GM12865 (cell line): ENCODE results near the gene TET1.

Experiments
- DNase-seq: peaks from one replicate; pipeline ENCODE4 v3.0.0; 2010; ENCODE audit warnings: low read depth
- H3K4me3 ChIP-seq: 2 replicates; pipeline ENCODE4 v1.5.1; 2011; ENCODE audit warnings: mild to moderate bottlenecking, low read depth, low read length, control low read depth
- TF ChIP-seq, protein P1 (sequence below): IDR thresholded peaks from 2 replicates; pipeline ENCODE4 v1.5.1; 2011; ENCODE audit warnings: low read length, control low read depth, low read depth, inconsistent platforms; ENCODE audit not compliant: insufficient read depth; ENCODE audit errors: missing control alignments

Gene TET1

DNA sequence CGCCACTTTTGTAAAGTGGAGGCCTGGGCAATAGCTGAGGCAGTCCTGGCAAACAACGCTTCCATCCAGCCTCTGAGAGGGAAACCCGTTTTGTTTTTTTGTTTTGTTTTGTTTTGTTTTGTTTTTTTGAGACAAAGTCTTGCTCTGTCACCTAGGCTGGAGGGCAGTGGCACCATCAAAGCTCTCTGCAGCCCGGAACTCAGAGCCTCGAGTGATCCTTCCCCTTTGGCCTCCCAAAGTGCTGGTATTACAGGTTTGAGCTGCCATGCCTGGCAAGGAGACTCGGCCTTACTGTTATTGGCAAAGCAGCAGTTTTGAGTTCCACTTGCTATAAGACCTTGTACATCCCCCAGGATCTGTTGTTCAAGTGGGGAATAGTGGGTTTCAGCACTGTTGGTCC is 22.3 kb upstream of the TET1 start:
- H3K4me3 ChIP-seq: no peak overlapping the region
- no peak for DNase-seq
- TF ChIP-seq, protein P1, sequence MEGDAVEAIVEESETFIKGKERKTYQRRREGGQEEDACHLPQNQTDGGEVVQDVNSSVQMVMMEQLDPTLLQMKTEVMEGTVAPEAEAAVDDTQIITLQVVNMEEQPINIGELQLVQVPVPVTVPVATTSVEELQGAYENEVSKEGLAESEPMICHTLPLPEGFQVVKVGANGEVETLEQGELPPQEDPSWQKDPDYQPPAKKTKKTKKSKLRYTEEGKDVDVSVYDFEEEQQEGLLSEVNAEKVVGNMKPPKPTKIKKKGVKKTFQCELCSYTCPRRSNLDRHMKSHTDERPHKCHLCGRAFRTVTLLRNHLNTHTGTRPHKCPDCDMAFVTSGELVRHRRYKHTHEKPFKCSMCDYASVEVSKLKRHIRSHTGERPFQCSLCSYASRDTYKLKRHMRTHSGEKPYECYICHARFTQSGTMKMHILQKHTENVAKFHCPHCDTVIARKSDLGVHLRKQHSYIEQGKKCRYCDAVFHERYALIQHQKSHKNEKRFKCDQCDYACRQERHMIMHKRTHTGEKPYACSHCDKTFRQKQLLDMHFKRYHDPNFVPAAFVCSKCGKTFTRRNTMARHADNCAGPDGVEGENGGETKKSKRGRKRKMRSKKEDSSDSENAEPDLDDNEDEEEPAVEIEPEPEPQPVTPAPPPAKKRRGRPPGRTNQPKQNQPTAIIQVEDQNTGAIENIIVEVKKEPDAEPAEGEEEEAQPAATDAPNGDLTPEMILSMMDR: no peak

DNA sequence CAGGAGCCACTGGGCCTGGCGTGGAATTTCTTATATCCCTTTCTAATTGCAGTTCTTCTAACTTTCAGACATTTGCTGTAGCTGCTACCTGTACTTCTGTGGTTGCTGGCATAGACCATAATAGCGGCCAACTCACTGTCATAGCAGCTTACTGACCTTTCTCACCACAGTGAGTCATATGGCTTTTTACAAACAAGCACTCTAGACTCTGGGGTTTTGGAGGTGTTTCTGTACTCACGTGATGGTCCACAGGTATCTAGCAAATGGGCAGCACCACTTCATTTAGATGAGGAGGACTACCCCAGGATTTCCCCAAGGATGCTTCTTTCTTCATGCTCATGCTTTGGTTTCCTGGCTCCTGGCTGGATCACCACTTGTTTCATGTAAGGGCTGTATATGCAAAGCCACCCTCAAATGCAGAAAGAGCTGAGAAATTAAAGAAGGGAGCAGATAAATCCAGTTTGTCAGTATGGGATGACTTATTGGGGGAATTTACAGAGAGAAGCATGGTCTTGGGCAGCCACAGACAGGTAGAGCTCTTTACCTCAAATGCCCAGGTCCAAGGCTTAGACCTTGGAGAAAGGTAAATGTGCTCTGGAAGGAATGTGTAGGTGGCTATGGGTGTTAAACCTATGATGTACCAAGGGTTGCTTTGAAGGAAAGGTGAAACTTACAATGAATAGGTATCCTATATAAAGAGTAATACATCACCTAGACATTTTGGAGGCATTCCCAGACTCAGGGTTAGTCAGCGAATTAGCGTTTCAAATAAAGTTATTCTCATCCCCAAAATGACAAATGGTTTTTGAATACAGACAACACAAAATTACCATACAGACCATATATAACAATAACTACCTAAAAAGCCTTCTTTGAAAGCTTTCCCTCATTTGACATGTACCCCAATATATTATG is 16.9 kb upstream of the TET1 start:
- no peak overlapping the region for H3K4me3 ChIP-seq
- TF ChIP-seq, protein P1: no peak
- DNase-seq: peak; percentile 67

DNA sequence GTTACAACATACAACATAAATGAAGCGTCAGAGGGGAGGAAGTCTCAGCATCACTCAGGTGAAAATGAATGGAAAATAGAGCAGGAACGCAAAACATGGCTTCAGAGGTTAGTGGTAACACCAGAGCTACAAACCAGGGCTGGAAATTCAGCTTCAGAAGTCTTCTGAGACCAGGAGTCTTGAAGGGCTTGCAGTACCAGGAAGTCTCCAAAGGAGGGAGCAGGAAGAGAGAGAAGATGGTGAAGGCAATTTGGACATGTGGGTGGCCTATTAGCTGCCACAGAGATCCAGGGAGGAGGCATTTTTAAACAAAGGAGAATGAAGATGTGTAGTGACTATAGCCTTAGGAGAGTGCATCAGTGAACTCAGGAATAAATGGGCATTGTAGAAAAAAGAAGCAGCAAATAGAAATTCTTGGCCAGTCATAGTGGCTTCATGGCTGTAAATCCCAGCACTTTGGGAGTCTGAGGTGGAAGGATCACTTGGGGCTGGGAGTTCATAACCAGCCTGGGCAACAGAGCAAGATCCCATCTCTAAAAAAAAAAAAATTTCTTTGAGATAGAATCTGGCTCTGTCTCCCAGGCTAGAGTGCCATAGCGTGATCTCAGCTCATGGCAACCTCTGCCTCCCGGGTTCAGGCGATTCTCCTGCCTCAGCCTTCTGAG is 9.3 kb upstream of the TET1 start:
- TF ChIP-seq, protein P1: peak; percentile 85
- H3K4me3 ChIP-seq: no peak overlapping the region
- peak; percentile 83 for DNase-seq

DNA sequence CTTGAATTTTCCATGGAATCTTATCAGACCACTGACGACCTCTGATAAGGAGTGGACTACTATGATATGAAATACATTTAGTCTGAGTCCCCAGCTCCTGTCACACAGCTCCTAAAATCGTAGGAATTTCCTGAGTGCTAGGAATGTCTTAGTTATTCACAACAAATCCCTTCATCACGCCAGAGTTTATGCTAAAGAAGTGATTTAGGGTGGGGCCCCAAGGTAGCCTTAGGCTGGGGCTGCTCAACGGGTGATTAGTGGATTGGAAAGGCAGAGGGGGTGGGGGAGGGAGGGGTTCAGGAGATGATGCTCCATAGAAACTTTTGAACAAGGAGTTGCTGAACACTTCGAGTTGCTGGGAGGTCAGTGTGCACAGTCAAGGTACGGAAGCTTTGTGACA is 7.0 kb upstream of the TET1 start:
- TF ChIP-seq, protein P1: no peak
- DNase-seq: no peak
- H3K4me3 ChIP-seq: no peak overlapping the region

DNA sequence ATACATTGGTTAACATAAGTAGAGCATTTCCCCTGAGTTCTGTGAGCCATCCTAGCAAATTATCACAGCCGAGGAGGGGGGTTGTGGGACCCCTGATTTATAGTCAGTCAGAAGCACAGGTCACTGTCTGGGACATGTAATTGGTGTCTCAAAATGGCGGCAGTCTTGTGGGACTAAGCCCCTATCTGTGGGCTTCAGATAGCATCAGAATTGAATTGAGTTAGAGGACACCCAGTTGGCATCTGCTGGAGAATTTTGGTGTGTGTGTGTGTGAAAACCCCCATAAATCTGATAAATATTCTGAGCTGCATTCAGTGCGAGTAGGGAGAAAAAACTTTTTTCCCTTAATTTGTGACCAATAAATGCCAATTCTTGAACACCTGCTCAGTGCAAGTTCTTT is 6.5 kb upstream of the TET1 start:
- TF ChIP-seq, protein P1: no peak
- no peak overlapping the region for H3K4me3 ChIP-seq
- DNase-seq: no peak

DNA sequence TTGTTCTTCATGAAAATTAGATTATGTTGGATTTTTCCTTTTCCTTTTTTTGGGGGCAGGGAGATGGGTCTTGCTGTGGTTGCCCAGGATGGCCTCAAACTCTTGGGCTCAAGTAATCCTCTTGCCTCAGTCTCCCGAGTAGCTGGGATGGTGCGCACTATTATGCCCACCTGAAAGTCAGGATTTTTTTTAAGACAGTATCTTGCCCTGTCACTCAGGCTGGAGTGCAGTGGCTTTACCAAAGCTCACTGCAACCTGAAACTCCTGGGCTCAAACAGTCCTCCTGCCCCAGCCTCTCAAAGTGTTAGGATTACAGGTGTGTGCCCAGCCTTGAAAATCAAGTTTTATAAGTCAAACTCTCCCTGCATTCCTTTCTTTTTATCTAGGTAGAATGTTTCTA is 1.7 kb upstream of the TET1 start:
- TF ChIP-seq, protein P1: no peak
- no peak overlapping the region for H3K4me3 ChIP-seq
- DNase-seq: no peak
